ENCODE measurements around the gene GIMAP5. TPM values are rescaled to one million over a fixed set of nuclear protein-coding genes. Genes with fewer than 3 reads are reported as not detected.

The GIMAP5 gene
- total and polyA plus RNA-seq, 2 donors (not counting 3 experiments of a cell fraction or from before 2014, with no cell fraction given) = 0.44 to 18.9 TPM

DNA sequence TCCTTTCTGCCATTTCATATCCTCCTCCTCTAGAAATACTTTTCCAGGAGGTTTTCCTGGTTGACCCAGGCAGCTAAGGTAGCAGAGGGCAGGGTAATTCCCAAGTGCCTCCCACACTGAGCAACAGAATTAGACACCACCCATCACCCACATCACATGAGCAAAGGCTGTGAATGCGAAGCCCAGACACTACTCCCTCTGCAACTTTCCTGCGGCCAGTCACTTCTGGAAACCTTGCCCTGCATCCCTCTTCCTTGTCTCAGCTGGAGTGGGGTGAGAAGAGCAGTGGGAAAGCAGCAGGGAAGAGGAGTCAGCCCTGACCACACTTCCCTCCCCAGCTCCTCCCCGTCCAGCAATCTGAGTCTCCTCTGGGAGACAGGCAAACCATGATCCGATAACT, 47.7 kb downstream of the GIMAP5 start:
- BruUV-seq (replicated peaks) = no TSS peak
- Histone ChIP-seq H4K20me1 (replicated peaks; ENCODE audit: control insufficient read depth, extremely low read depth, insufficient read depth, low read length) (no peaks in the 10 kb centered on the region), H3K9ac (replicated peaks; ENCODE audit: extremely low read depth, insufficient read depth, low read length) (no peak overlapping the region), H3K4me1 (ENCODE audit: control insufficient read depth, extremely low read depth, insufficient read depth, low read length) (no peaks in the 10 kb centered on the region), H3K27me3 (ENCODE audit: control insufficient read depth in 2 of 2, insufficient read depth in 2 of 2, low read length in 2 of 2) (peaks cover 16 to 22% of the 10 kb centered on the region in 2 experiments), H3K4me2 (ENCODE audit: insufficient read depth, low read length) (no peak overlapping the region), H2AFZ (ENCODE audit: low read depth, low read length) (no peak overlapping the region), H3K36me3 (ENCODE audit: control insufficient read depth in 2 of 2, extremely low read depth in 1 of 2, insufficient read depth in 2 of 2, low read length in 2 of 2) (no peaks in the 10 kb centered on the region), H3K79me2 (ENCODE audit: control insufficient read depth, insufficient read depth, low read length) (no peaks in the 10 kb centered on the region), H3K9me3 (replicated peaks; ENCODE audit: control insufficient read depth, insufficient read depth, low read length) (no peaks in the 10 kb centered on the region), H3K4me3 (replicated peaks in 1 of 3; ENCODE audit: insufficient read depth in 1 of 3, low read depth in 1 of 3, low read length in 3 of 3) (no peak overlapping the region), H3K9me1 (replicated peaks; ENCODE audit: control insufficient read depth, extremely low read depth, insufficient read depth, low read length) (no peaks in the 10 kb centered on the region), H3K27ac (ENCODE audit: insufficient read depth, low read depth, low read length) (no peak overlapping the region)
- intact Hi-C loops (cut with micrococcal nuclease) = no loop called here
- dilution Hi-C loops (cut with MboI; ENCODE audit: extremely low pct_ligation_motif_present, low sequenced_read_pairs) = no loop called here
- ChIA-PET CTCF (no interaction called here), POLR2A (no interaction called here)
- FAIRE-seq (no peak), DNase-seq (ENCODE audit: low read depth, low spot score) (no peak)
- no peak for TF ChIP-seq POLR2AphosphoS5 (IDR thresholded peaks at IDR 0.05; ENCODE audit: insufficient read depth, low read depth, low read length)

DNA sequence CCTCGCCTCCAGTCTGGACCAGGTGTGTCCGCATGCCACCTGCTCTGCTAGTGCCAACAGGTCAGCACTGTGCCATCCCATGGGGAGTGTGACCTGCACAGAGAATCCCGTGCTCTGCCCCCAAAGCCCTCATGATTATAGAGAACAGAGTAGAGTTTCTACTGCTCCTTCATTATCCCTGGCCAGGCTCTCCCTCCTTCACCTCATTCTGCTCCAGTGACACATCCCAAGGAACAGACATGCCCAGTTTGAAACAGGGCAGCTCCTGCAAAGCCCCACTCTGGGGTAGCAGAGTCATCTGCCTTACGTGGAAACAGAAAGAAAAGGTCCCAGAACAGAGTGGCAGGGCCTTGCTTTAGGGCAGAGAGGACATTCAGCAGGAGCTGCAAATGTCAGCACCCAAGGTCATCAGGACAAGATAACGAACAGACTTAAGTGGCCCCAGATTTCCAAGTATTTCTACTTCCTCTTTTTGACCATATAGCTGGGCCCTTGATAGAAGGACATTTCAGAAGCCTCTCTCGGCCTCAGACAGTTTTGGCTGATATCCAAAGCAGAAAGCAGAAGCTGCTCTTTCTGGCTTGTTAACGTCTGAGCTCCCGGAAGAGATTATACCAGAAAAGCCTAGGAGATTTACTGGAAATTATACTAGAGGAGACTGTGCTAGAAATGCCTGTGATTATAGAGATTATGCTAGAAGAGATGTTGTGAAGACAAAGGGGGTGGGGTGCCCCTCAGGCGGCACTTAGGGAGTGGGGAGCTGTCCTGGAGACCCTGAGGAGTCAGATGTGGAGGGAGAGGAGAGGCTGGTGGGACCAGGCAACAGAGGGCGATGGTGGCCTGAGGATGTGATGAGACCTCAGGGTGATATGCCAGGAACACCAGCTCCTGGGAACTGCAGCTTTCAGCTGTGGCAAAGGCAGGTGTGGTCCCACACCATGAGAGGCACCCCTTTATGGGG, 50.4 kb downstream of the GIMAP5 start:
- dilution Hi-C loops (cut with MboI; ENCODE audit: extremely low pct_ligation_motif_present, low sequenced_read_pairs) = no loop called here
- no peak for DNase-seq (ENCODE audit: low read depth, low spot score)
- no peaks in the 10 kb centered on the region for H3K79me2 ChIP-seq (ENCODE audit: control insufficient read depth, insufficient read depth, low read length)
- TF ChIP-seq, protein P1, sequence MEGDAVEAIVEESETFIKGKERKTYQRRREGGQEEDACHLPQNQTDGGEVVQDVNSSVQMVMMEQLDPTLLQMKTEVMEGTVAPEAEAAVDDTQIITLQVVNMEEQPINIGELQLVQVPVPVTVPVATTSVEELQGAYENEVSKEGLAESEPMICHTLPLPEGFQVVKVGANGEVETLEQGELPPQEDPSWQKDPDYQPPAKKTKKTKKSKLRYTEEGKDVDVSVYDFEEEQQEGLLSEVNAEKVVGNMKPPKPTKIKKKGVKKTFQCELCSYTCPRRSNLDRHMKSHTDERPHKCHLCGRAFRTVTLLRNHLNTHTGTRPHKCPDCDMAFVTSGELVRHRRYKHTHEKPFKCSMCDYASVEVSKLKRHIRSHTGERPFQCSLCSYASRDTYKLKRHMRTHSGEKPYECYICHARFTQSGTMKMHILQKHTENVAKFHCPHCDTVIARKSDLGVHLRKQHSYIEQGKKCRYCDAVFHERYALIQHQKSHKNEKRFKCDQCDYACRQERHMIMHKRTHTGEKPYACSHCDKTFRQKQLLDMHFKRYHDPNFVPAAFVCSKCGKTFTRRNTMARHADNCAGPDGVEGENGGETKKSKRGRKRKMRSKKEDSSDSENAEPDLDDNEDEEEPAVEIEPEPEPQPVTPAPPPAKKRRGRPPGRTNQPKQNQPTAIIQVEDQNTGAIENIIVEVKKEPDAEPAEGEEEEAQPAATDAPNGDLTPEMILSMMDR (IDR thresholded peaks at IDR 0.05; ENCODE audit: extremely low read depth in 1 of 2, insufficient read depth in 1 of 2, low read depth in 1 of 2, low read length in 2 of 2) = no peak
- TF ChIP-seq FOS (IDR thresholded peaks at IDR 0.05; ENCODE audit: borderline replicate concordance, insufficient read depth, low read length) = no peak
- intact Hi-C loops (cut with micrococcal nuclease) = no loop called here
- no peaks in the 10 kb centered on the region for H3K9me1 ChIP-seq (replicated peaks; ENCODE audit: control insufficient read depth, extremely low read depth, insufficient read depth, low read length)
- H3K4me2 ChIP-seq (ENCODE audit: insufficient read depth, low read length) = no peak overlapping the region
- FAIRE-seq = no peak
- no peak overlapping the region for H3K9ac ChIP-seq (replicated peaks; ENCODE audit: extremely low read depth, insufficient read depth, low read length)
- peaks cover 16 to 20% of the 10 kb centered on the region in 2 experiments for H3K27me3 ChIP-seq (ENCODE audit: control insufficient read depth in 2 of 2, insufficient read depth in 2 of 2, low read length in 2 of 2)
- CTCF ChIA-PET = interaction anchor here (1.2 to 3.2 kb wide), 2 partner anchors 9 to 11 kb away, joined by 3 to 20 read pairs; no protein-coding TSS in a partner anchor
- H2AFZ ChIP-seq (ENCODE audit: low read depth, low read length) = no peak overlapping the region
- H3K36me3 ChIP-seq (ENCODE audit: control insufficient read depth in 2 of 2, extremely low read depth in 1 of 2, insufficient read depth in 2 of 2, low read length in 2 of 2) = no peaks in the 10 kb centered on the region
- no peak overlapping the region for H3K4me3 ChIP-seq (replicated peaks in 1 of 3; ENCODE audit: insufficient read depth in 1 of 3, low read depth in 1 of 3, low read length in 3 of 3)
- H3K9me3 ChIP-seq (replicated peaks; ENCODE audit: control insufficient read depth, insufficient read depth, low read length) = no peaks in the 10 kb centered on the region
- POLR2A ChIA-PET = no interaction called here
- H4K20me1 ChIP-seq (replicated peaks; ENCODE audit: control insufficient read depth, extremely low read depth, insufficient read depth, low read length) = no peaks in the 10 kb centered on the region
- no peaks in the 10 kb centered on the region for H3K4me1 ChIP-seq (ENCODE audit: control insufficient read depth, extremely low read depth, insufficient read depth, low read length)
- H3K27ac ChIP-seq (ENCODE audit: insufficient read depth, low read depth, low read length) = no peak overlapping the region
- BruUV-seq (replicated peaks) = no TSS peak

Data from endothelial cell of umbilical vein (primary cell).